C4-2B (cell line): ENCODE measurements around the gene HAX1.
"Not testable (repeated sequence)": the region's sequence is repeated elsewhere in the genome, so short reads cannot be mapped to it uniquely, and the experiment has no call there.

Experiments
- CTCF ChIP-seq: fragments of 450-650 bp; conservative IDR thresholded peaks from 2 replicates; pipeline ENCODE4 v1.5.1; 2017; ENCODE audit warnings: mild to moderate bottlenecking
- ZFX ChIP-seq: fragments of 450-650 bp; IDR thresholded peaks from 2 replicates; pipeline ENCODE4 v1.6.1; 2017

GRCh38 chr1:154321609-154321934 lies 49.1 kb downstream of the HAX1 start:
- TF ChIP-seq CTCF, ZFX: not testable (repeated sequence)
